GM19238 (cell line): ENCODE results near the gene GDF15.

Source experiments
- DNase-seq: peaks from one replicate; pipeline ENCODE4 v3.0.0; 2011; ENCODE audit warnings: low spot score; ENCODE audit not compliant: insufficient read length

The GDF15 gene

DNA sequence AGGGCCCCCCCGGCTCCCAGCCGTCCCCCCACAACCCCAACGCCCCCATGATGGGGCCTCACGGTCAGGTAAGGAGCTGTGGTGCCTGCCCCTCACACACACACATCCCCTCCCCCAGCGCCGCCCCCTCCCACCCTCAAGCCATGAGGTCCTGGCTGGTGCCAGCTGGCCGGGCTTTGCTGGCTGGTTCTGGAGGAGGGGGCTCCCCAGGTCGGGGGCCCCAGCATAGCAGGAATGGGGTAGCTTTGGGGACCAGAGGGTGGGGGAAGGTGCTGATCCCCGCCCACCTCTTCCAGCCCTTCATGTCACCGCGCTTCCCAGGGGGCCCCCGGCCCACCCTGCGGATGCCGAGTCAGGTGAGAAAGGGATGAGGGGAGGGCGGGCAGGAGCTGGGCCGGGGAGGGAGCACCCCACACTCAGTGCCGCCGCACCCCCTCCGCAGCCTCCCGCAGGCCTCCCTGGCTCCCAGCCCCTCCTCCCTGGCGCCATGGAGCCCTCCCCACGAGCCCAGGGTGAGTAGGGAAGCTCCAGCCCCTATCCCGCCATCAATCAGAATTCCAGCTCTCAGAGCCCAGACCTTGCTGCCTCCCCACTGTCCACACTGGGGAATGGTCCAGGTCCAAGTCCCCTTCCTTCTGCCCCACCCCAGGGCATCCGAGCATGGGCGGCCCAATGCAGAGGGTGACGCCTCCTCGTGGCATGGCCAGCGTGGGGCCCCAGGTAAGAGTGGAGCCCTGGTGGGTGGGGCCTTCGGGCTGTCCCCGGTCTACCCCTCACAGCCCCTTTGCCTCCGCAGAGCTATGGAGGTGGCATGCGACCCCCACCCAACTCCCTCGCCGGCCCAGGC, 45.6 kb downstream of the GDF15 start:
- no peak for DNase-seq

GRCh38 chr19:18432275-18433014, 46.5 kb downstream of the GDF15 start:
- DNase-seq = no peak

GRCh38 chr19:18433015-18433691, 47.2 kb downstream of the GDF15 start:
- DNase-seq = no peak

- no peak for DNase-seq
These were observed 47.9 kb downstream of the GDF15 start for GRCh38 chr19:18433735-18434398.

DNA sequence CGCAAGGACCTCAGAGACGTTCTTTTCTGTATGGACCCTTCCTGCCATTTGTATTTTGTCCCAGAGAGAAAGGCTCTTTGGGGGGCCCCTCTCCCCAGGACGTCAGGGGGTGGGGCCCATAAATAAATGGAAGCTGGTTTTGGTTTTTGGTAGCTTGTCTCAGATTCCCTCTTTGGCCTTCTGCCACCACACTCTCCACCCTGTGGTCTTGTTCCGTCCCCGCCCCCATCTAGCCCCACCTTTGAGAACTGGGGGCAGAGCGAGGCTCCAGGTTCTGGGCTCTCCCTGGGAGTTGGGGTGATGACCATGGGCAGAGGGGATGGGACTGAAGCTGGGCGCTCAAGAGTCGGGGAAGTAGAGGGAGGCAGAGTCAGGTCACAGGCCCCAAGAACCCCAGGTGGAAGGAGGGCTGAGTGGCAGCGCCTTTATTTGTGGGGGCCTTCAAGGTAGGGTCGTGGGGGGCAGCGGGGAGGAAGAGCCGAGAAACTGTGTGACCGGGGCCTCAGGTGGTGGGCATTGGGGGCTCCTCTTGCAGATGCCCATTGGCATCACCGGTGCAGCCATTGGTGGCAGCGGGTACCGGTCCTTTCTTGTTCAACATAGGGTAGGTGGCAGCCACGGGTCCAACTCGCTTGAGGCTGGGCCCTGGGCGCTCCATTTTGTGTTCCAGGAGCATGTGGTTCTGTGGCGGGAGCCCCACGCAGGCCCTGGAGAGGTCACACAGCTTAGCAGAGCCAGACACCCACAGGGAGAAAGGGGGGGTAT, 48.6 kb downstream of the GDF15 start:
- DNase-seq = no peak

GRCh38 chr19:18435178-18435841, 49.4 kb downstream of the GDF15 start:
- no peak for DNase-seq

DNA sequence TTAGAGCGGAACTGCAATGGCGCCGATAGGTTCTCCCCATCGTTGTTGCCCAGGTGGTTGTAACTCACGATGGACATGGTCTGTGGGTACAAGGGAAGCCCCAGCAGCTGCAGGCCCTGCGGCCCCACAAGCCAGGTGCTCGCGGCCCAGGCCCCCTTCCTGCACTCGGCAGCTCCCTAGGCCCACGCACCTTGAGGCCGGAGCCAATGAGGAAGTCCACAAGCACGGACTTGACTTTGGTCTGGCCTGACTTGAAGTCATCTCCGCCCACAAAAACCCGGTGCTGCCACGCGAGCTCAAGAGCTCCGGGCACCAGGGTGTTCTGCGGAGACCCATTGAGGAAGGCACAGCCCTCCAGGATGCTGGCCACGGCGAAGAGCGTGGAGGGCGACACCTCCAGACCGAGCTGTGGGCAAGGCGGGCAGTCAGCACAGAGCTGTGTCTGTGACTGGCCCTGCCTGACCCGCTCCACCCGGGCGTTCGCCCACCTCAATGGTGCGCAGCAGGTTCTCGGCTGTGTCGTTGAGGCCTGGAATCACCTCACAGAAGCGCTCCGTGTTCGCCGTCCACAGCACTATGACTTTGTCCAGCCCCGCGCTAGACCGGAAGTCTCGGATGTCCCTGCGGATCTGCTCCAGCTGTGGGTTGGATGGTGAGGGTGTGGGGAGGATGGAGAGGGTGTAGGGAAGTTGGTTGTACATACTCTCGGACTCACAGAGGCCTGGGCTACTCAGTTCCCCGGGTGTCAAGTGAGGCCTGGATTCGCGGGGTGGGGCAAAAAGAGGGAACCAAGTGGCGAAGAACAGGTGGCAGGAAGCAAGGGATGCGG, 50.1 kb downstream of the GDF15 start:
- no peak for DNase-seq

- peak; percentile 97 for DNase-seq
These were observed 50.9 kb downstream of the GDF15 start for GRCh38 chr19:18436671-18437490.

GRCh38 chr19:18437491-18438330, 51.8 kb downstream of the GDF15 start, which contains the start of gene ISYNA1:
Gene ISYNA1, minus strand, starts transcription at chr19:18438133. Its CDS starts 154 bp downstream, at chr19:18437979.
- DNase-seq = no peak

DNA sequence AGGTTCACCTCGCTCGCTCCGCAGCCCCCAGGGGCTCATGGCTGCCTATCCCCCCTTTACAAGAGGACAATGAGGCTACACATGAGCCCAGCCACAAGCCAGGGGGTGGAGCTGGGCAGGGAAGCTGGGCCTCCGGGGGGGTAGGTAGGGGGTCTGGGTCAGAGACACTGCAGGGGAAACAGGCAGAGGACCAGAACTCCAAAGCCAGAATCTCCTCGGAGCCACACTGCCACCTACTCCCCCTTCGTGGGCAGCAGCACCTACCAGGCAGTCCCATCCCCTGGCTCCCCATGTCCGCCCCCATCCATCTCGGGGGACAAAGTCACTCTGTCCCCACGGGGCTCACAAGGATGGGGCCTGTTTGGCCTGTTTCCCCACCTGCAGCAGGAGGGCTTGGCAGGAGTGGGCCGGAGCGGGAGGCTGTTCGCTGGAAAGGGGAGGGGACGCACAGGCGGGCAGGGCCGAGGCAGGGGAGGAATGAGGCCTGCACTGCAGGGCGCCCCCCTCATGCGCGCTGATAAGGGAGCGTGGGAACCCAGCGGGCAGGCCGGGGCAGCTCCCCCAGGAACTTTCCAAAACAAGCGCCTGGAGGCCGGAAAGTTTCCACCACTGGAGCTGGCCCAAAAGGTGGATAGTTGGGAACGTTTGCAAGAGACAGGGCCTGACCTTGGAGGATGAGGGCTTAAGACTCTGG, 52.5 kb downstream of the GDF15 start:
- no peak for DNase-seq
